ENCODE results near the gene ZSWIM9.
"Not testable (repeated sequence)": the region's sequence is repeated elsewhere in the genome, so short reads cannot be mapped to it uniquely, and the experiment has no call there.

Gene ZSWIM9

DNA sequence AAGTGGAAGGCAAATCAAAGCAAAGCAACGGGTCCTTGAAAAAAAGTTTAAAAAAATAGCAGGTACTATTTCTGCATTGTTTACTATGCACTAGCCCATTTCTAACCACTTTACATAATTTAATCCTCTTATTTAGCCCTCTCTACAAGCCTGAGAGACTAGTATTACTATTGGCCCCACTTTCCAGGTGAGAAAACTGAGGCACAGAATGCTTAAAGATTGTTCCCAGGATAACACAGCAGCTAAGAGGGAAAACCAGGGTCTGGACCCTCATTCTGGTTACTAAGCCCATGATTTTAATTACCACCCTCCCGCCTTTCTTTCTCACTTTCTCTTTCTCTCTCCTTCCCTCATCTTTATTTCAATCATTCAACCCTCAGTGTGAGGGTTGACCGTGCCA is 5.7 kb downstream of the ZSWIM9 start:
- DNase-seq, result no peak

DNA sequence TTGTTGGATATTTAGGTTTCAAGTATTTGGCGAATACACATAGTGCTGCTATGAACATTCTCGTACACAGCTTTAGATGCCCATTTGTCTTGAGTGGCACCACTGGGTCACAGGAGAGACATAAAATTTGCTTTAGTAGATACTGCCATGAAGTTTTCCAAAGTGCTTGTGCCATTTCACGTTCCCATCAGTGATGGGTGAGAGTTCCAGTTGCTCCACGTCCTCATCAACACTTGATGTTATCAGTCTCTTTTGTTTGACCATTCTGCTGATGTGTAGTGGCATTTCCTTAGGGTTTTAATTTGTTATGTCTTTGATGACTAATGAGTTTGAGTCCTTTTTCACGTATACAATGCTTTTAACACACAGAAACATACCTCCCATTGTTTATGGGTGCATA is 11.0 kb downstream of the ZSWIM9 start:
- DNase-seq, result no peak

DNA sequence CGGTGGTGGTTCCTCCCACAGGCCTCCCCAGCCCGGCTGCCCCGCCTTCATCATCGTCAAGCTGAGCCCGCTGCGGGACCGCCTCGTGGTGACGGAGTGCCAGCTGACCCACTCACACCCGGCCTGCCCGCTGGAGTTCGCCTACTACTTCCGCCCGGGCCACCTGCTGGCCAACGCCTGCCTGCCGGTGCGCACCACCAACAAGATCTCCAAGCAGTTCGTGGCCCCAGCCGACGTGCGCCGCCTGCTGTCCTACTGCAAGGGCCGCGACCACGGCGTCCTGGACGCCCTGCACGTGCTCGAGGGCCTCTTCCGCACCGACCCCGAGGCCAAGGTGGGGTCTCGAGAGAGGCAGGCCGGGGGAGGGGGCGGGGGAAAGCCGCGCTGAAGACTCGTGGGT is 12.0 kb downstream of the ZSWIM9 start:
- no peak for DNase-seq

DNA sequence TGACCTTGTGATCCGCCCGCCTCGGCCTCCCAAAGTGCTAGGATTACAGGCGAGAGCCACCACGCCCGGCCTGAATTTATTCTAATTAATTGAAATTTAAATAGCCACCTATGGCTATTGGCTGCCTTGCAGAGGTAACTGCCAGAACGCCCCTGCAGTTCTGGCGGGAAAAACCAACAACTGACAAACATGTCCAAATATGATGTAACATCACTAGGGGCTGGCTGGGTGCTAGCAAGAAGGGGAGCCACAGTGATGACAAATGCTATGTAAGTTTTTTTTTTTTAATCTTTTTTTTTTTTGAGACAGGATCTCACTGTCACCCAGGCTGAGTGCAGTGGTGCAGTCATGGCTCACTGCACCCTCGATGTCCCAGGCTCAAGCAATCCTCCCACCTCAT is 12.9 kb downstream of the ZSWIM9 start:
- DNase-seq, result peak; percentile 30

DNA sequence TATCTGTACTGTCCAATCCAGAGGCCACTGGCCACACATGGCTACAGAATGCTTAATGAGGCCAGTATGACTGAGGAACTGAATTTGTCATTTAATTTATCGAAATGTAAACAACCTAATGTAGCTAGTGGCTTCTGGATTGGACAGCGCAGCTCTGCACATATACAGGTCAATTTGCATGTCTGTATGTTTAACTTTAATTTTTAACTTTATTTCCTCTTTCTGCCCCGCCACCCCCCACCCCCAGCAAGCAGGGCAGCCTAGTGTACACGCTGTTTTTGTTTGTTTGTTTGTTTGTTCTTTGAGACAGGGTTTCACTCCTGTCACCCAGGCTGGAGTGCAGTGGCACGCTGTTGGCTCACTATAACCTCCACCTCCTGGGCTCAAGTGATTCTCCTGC is 15.5 kb downstream of the ZSWIM9 start:
- no peak for DNase-seq

DNA sequence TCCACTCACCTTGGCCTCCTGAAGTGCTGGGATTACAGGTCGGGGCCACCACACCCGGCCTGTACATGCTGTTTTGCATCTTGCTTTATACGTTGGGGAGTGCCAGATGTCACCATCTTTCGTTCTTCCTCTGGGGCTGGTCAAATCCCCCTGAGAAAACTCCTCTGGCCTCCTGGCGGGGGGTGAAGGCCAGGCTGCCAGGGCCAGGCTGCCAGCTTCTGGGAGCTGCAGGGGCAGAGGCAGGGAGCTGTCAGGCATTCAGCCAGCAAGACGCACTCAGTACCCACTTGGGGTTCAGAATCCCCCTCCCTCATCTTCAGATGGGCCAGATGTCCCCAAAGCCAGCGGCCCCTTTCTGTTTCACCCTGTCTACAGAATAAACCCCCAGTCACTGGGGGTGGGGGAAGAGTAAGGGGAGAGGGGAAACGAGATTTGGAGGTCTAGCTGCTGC is 16.1 kb downstream of the ZSWIM9 start:
- no peak for DNase-seq

DNA sequence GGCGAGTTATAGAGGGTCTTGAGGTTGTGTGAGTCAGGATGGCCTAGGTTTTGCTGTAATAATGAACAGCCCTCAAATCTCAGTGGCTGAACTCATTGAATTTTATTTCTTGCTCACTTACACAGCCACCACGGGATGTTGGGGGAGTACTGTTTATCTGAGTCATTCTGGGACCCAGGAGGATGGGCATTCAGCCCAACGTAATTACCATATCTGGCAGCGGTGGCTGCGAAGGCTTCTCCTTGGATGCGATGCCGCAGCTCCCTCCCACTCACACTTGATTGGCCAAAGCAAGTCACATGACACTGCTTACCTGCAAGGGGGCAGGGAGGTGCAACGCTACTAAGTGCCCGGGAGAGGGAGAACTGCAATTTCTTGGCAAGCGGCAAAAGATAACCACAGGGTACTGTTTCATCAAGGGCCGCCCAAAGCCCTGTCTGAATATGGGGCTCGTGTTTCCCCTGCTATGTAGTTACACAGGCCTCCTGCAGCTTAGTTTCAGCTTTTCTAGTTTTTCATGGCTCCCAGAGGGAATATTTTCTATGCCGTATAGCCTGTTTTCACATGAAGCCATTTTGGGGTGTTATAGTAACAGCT is 19.9 kb downstream of the ZSWIM9 start:
- DNase-seq, result peak; percentile 20

DNA sequence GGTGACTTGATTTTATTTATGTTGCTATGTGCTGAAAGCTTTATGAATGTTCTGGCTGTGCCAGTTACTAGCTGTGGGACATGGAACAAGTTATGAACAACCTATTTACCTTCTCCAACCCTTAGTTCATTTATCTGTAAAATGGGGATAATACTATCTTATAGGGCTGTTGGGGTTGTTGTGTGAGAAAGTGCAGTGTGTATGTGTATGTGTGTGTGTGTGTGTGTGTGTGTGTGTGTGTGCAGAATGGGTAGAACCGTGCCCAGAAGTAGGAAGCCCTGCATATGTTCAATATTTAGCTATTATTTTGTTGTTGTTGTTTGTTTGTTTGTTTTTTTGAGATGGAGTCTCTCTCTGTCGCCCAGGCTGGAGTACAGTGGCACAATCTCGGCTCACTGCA is 20.4 kb downstream of the ZSWIM9 start:
- DNase-seq, result no peak

DNA sequence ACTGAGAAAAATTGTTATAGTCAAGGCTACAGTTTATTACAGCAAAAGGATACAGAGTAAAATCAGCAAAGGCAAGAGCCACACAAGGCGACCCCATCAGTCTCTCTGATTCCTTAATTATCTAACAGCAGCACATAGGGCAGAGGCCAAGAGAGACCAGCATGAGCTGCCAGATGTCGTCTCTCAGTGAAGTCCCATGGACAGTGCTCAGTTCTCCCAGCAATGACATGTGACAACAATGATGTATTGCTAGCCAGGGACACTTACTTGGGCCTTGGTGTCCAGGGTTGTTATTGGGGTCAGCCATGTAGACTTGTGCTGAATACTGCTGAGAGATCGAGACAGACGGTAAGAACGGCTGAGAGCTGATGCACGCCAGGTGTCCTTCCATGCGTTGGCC is 22.3 kb downstream of the ZSWIM9 start:
- DNase-seq, result no peak

DNA sequence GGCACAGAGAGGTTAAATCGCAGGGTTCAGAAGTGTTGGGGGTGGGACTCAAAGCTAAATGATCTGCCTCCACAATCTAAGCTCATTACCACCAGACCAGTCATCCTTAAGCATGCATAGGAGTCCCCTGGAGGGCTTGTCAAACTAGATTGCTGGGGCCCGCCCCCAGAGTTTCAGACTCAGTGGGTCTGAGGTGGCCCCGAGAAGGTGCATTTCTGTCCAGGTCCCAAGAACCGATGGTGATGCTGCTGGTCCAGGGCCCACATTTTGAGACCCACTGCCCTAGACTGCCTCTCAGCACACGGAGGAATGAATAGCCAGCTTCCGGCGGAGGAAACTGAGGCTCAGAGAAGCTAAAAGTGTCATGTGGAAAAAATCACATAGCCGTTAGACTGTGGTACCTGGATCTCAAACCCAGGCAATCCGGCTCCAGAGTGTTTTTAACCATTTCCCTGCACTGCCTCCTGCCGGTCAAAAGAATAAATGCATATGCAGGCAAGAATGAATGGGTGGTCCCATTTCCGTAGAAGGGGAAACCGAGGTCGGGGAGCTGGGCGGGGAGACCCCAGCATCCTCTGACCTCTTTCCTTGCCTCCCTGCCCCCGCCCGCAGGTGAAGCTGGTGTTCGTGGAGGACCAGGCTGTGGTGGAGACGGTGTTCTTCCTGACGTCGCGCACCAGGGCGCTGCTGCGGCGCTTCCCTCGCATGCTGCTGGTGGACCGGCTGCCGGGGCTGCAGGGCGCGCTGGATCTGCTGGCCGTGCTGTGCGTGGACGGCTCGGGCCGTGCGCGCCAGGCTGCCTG is 23.8 kb downstream of the ZSWIM9 start:
- DNase-seq, result peak; percentile 49

DNA sequence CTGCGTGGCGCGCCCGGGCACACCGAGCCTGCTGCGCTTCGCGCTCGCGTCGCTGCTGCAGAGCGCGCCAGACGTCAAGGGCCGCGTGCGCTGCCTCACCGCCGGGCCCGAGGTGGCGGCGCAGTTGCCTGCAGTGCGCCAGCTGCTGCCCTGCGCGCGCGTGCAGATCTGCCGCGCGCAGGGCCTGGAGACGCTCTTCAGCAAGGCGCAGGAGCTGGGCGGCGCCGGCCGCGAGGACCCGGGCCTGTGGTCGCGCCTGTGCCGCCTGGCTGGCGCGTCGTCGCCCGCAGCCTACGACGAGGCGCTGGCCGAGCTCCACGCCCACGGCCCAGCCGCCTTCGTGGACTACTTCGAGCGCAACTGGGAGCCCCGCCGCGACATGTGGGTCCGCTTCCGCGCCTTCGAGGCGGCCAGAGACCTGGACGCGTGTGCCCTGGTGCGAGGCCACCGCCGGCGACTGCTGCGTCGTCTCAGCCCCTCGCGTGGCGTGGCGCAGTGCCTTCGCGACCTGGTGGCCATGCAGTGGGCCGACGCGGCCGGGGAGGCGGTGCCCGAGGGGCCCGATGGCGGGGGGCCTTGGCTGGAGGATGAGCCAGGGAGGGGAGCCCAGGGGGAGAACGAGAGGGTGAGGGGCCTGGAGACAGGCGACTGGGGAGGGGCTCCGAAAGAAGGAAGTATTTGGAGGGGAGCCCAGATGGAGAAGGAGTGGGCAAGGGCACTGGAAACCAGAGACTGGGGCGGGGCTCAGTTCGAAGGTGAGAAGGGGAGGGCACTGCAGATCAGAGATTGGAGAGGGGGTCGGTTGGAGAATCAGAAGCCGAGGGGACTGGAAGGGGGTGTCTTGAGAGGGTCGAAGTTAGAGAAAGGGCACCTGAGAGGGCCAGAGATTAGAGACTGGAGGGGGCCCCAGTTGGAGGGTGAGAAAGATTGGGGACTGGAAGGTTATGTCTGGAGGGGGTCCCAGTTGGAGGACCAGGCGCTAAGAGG is 24.7 kb downstream of the ZSWIM9 start:
- no peak for DNase-seq

DNA sequence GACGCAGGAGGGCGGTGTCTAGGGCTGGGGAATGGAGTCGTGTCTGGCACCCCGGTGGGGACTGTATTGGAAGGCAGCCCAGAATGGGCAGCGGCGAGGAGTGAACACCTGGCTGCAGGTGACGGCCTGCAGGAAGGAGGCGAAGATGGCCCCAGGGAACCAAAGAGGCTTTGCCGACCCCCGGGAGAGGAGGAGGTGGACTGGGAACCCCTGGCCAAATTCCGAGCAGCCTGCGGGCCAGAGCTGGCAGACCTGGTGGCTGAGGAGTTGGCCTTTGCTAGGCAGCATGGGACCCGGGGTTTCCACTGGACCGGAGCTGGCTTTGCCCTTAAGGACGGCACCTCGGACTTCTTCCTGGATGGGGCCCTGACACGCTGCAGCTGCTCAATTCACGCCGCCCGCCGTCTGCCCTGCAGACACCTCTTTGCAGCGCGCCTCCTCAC is 25.9 kb downstream of the ZSWIM9 start:
- no peak for DNase-seq

DNA sequence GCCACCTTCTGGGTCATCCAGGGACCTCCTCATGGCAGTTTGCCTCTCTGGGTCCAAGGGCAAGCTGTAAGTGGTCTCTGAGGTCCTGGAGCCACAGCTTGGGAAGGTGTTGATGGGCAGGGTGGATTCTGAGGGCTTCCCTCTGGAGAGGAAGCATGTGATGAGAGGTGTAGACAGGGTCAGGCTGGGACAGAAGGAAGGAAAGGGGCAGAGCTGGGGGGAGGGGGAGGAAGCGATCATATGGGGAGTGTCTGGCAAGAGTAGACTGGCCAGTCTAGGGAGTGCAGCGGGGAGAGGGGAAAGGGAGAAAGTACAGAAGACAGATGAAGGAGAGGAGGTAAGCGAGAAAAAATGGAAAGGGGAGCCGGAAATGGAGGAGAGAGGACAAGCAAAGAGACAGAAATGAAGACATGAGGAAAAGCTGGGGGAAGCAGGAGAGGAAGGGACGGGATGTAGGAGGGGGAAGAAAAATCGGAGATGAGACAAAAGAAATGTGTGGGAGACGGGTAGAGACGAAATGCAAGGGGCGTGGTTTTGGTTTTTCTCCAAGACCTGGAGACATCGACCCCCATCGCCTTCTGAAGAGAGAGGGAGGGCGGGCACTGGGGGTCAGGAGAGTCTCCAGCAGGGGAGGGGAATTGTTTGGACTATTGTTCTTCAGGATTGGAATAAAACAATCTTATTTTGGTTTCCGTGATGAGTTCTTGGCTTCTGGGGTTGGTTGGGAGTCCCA is 26.6 kb downstream of the ZSWIM9 start:
- DNase-seq, result no peak

DNA sequence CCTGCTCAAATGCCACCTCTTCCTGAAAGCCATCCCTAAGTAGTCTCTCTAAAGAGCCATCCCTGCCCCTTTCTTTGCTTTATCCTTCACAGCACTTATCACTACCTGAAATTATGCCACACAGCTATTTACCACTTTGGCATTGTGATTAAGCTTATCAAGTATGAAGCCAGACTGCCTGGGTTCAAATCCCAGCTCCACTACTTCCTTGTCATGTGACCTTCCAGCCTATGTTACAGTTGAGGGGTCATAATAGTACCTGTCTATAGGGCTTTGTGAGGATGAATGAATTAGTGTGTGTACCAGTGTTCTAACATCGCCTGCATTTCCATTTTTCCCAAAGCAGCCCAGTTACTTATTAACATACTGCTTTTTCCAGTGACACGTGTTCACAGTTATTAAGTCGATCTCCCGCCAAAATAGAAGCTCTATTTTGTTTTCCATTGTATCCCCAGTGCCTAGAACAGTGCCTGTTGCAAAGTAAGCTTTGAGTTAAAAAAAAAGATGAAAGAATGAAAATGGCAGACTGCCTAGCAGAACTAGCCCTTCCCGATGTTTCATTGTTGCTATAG is 32.8 kb downstream of the ZSWIM9 start:
- peak; percentile 64 for DNase-seq

DNA sequence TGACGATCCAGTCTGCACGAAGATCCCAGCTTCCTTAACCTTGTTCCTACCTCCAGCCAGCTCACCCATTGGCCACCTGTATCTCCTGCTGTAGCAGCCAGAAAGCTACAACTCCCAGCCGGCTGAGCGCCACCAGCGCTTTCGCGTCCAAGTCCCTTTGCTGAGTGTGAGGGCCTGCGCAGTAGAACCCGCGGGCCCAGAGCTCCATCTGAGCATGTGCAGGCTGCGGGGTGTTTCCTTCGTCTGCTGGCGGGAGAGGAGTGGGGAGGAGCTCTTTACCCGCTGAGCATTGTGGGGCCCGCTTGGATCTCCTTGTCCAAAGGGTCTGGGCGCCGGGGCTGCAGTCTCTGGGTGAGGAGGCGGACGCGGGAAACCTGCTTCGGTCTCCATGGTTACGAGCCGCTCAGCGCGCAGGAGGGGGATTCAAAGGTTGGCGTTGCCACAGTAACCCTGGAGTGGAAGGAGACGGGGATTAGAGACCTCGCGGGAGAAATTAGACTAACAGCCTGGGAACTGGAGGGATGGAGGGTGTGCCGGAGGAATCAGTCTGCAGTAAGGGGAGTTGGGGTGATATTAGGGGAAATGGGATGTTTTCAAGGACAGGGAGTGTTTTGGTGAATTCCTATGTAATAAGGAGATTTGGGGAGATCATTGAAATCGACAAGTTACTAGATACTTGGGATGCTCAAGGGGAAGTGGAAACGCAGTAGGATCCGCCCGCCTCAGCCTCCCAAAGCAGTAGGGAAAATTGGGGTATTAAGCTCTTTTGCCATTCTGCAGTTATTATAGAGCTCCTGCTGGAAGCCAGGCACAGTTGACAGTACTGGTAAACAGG is 33.5 kb downstream of the ZSWIM9 start:
- peak; percentile 99 for DNase-seq

DNA sequence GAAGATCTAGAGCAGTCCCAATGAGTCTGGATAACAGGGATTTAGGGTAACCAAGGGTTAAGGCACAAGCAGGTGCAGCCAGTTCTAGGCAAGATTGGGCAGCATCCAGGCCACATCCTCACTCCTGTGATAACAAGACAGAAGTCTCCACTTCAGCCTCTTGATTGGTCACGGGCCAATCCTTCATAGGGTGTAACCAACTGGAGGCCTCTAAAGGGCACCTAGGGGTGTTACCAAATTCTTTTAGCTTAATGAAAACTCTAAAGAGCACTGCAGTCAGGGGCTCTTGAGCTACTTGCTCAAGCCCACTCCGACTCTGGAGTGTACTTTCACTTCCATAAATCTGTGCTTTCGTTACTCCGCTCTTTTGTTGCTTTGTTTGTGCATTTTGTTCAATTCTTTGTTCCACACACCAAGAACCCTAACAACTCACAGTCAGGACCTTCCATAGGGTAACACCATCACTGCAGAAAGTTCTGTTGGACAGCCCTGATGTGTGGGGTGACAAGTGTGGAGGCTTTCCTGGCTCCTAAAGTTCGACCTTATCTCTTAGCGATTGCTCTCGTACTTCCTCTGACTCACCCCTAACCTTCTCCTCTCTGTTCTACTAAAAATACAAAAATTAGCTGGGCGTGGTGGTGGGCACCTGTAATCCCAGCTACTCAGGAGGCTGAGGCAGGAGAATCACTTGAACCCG is 36.1 kb downstream of the ZSWIM9 start:
- peak; percentile 83 for DNase-seq

DNA sequence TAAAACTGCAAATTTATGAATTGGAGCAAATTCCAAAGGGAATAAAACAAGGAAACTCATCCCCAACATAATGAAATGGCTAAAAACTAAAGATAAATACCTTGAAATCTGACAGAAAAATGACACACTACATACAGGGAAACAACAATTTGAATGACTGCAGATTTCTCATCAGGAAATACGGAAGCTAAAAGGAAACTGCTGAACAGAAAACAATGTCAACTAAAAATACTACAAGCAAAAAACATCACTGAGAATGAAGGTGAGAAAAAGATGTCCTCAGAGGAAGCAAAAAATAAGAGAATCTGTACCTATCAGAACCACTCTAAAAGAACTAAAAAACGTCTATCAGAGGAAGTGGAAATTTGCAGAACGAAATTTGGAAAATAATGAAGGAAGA is 39.5 kb downstream of the ZSWIM9 start:
- DNase-seq, result no peak

DNA sequence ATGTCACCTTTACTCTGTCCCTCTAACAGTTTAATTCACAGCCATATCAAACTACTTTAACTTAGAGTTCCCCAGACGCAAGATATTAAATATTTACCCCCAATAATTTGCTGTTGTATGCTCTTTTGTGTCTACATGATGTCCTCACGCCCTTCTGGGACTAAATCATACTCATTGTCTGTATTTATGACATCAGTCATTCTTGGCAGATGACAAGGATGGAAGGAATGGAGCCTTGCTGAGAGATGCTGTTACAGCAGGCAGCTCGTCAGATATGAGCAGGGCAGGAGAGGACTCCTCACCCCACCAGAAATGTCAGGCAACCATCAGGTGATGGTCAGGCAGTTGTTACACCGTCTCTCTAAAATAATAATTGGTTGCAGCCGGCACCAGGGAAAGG is 43.5 kb downstream of the ZSWIM9 start:
- DNase-seq, result no peak

DNA sequence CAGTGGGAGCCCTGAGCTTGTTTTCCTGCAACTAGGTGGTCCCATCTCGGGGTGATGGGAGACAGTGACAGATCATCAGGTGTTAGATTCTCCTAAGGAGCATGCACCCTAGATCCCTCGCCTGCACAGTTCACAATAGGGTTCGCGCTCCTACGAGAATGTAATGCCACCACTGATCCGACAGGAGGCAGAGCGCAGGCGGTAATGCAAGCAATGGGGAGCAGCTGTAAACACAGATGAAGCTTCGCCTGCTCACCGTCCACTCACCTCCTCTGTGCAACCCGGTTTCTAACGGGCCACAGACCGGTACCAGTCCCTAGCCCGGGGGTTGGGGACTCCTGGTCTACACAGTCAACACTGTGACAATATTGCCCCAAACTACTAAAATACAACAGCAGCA is 46.5 kb downstream of the ZSWIM9 start:
- DNase-seq, result no peak

DNA sequence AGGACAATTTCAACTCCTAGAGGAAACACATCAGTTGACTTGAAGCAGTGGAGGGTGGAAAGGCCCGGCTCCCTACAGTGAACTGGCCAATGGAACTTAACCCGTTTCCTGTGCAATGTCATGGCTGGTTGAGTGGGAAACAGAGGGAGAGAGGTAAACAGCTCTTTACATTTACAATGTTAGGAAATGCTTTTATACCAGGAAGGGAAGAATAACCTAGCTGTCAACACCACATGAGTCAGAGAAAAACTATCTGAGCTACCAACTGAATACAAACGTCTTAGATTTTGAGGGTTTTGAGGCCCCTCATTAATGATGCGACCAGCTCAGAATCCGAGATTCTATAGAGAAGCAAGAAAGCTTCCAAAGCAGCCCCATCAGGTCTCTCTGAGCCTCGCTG is 48.5 kb downstream of the ZSWIM9 start:
- DNase-seq, result no peak

DNA sequence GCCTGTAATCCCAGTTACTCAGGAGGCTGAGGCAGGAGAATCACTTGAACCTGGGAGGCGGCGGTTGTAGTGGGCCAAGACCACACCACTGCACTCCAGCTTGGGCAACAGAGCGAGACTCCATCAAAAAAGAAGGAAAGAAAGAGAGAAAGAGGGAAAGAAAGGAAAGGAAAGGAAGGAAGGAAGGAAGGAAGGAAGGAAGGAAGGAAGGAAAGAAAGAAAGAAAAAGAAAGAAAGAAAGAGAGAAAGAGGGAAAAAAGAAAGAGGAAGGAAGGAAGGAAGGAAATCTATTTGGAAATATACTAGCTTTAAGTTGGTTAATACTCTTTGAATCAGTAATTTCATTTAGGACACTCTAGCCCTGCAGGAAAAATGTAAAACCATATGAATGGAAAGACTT is 50.3 kb downstream of the ZSWIM9 start:
- not testable (repeated sequence) for DNase-seq
